GM23248 (cell line): ENCODE results near the gene NOX1. TPM values are rescaled to one million over a fixed set of nuclear protein-coding genes. Genes with fewer than 3 reads are reported as not detected.

Experiments used
- DNase-seq: peaks from one replicate; pipeline ENCODE4 v3.0.0-alpha.2; 2015
- H2AFZ ChIP-seq: fragments of 200-600 bp; sonication (generic); 2 replicates; pipeline ENCODE4 v1.6.1; 2016; ENCODE audit warnings: antibody characterized with exemption
- H3F3A ChIP-seq: fragments of 200-600 bp; sonication (generic); 2 replicates; pipeline ENCODE4 v1.6.1; 2016; ENCODE audit warnings: mild to moderate bottlenecking, antibody characterized with exemption, mixed run types; ENCODE audit not compliant: insufficient read depth
- H3K27ac ChIP-seq: fragments of 200-600 bp; sonication (generic); 2 replicates; pipeline ENCODE4 v1.5.1; 2016; ENCODE audit warnings: mild to moderate bottlenecking
- H3K27me3 ChIP-seq: fragments of 200-600 bp; sonication (generic); replicated peaks from 2 replicates; pipeline ENCODE4 v1.6.1; 2016; ENCODE audit warnings: mild to moderate bottlenecking; ENCODE audit not compliant: insufficient read depth
- H3K36me3 ChIP-seq: fragments of 200-600 bp; sonication (generic); 2 replicates; pipeline ENCODE4 v1.6.1; 2016; ENCODE audit warnings: low read depth, mild to moderate bottlenecking
- H3K4me1 ChIP-seq: fragments of 200-600 bp; sonication (generic); 2 replicates; pipeline ENCODE4 v1.6.1; 2016; ENCODE audit warnings: mild to moderate bottlenecking; ENCODE audit not compliant: insufficient read depth
- H3K4me2 ChIP-seq: fragments of 200-600 bp; sonication (generic); one replicate; pipeline ENCODE4 v1.6.1; 2016; ENCODE audit warnings: mild to moderate bottlenecking; ENCODE audit not compliant: unreplicated experiment
- H3K4me3 ChIP-seq: fragments of 200-600 bp; sonication (generic); 2 replicates; pipeline ENCODE4 v1.5.1; 2016; ENCODE audit warnings: mild to moderate bottlenecking
- H3K79me2 ChIP-seq: fragments of 200-600 bp; sonication (generic); 2 replicates; pipeline ENCODE4 v1.6.1; 2016; ENCODE audit warnings: mild to moderate bottlenecking; ENCODE audit not compliant: insufficient read depth
- H3K9ac ChIP-seq: fragments of 200-600 bp; sonication (generic); 2 replicates; pipeline ENCODE4 v1.6.1; 2016; ENCODE audit warnings: mild to moderate bottlenecking
- H3K9me2 ChIP-seq: fragments of 200-600 bp; sonication (generic); 2 replicates; pipeline ENCODE4 v1.6.1; 2016; ENCODE audit warnings: mixed run types, mild to moderate bottlenecking, moderate library complexity; ENCODE audit not compliant: insufficient read depth
- H3K9me3 ChIP-seq: fragments of 200-600 bp; sonication (generic); one replicate; pipeline ENCODE4 v1.6.1; 2017; ENCODE audit warnings: low read depth
- H4K20me1 ChIP-seq: fragments of 200-600 bp; sonication (generic); 2 replicates; pipeline ENCODE4 v1.6.0; 2016; ENCODE audit not compliant: insufficient read depth
- EZH2 ChIP-seq: fragments of 200-600 bp; sonication (generic); IDR thresholded peaks from 2 replicates; pipeline ENCODE4 v1.6.1; 2018; ENCODE audit warnings: antibody characterized with exemption, mild to moderate bottlenecking; ENCODE audit not compliant: insufficient read depth, poor library complexity, severe bottlenecking
- EZH2phosphoT487 ChIP-seq: fragments of 200-600 bp; sonication (generic); IDR thresholded peaks from 2 replicates; pipeline ENCODE4 v1.6.1; 2018; ENCODE audit warnings: antibody characterized with exemption, moderate library complexity, mild to moderate bottlenecking, low read depth; ENCODE audit not compliant: insufficient read depth
- WGBS, 2 experiments: methylation state at CpG; one replicate each; pipeline ENCODE4 v1.1.6; 2015 to 2017; ENCODE audit warnings: low lambda C conversion rate in 2 of 2, low coverage in 1 of 2; ENCODE audit errors: missing lambda C conversion rate in 2 of 2; 5-methylcytosine and 5-hydroxymethylcytosine counted together
- in situ Hi-C: fragments of 300-500 bp; cut with MboI; formaldehyde crosslinking; loops from 2 replicates; pipeline ENCODE4 v1.15.0; 2020
- polyA plus RNA-seq: library from polyadenylated mRNA; unstranded; fragments of >200 nt; fragmentation: Nextera tagmentation; extraction: Ambion mirVana; gene quantifications from 2 replicates; pipeline ENCODE4 v1.2.1, GENCODE V29; 2016
- total RNA-seq: library from RNA; depleted of rRNA; stranded (reverse); fragments of >200 nt; shearing (Covaris generic); gene quantifications from 2 replicates; pipeline ENCODE4 v1.2.3, GENCODE V29; 2014

The NOX1 gene
- total and polyA plus RNA-seq, 2 experiments from 2014 or later, result 0.16 TPM; not detected in 1

DNA sequence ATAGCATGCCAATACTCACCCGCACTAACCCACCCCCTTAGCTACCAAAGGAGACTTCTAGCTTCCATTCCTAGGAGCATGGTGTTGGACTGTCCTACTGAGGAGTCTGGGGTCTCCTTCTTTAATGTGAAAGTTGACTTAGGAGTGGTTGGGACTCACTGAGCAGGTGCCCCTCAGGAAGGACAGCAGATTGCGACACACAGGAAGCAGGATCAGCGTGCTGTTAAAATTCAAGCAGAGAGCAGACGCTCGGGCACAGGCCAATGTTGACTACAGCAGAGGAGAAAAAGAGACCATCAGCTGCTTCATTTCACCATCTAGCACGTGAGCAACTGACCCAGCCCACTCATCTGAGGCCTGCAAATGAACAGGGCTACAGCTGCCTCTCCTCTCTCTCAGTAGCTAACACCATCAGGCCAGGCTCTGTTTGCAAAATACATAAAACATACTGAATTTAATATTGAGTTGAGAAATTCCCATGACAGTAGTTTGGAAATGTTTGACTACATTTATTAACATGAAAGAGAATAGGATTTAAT, 10.8 kb downstream of the NOX1 start:
- in situ Hi-C loops, result no loop called here
- Histone ChIP-seq H3K9ac (no peak overlapping the region), H3F3A (no peaks in the 10 kb centered on the region), H3K4me3 (no peak overlapping the region), H4K20me1 (no peaks in the 10 kb centered on the region), H2AFZ (no peak overlapping the region), H3K4me1 (no peaks in the 10 kb centered on the region), H3K27ac (no peak overlapping the region), H3K79me2 (no peaks in the 10 kb centered on the region), H3K9me3 (no peaks in the 10 kb centered on the region), H3K36me3 (no peaks in the 10 kb centered on the region), H3K4me2 (no peak overlapping the region), H3K27me3 (no peaks in the 10 kb centered on the region), H3K9me2 (no peaks in the 10 kb centered on the region)
- DNase-seq, result no peak
- WGBS, 2 experiments, result 64 to 80% methylated on average over 5 to 6 of the region's 6 CpGs
- TF ChIP-seq EZH2phosphoT487 (no peak), EZH2 (no peak)

GRCh38 chrX:100852810-100853209, 21.3 kb downstream of the NOX1 start:
- no peak for DNase-seq
- H3K4me2 ChIP-seq, result no peak overlapping the region
- H3K9me3 ChIP-seq, result no peaks in the 10 kb centered on the region
- H3K79me2 ChIP-seq, result no peaks in the 10 kb centered on the region
- no peaks in the 10 kb centered on the region for H3K4me1 ChIP-seq
- no peaks in the 10 kb centered on the region for H3K36me3 ChIP-seq
- H3K27ac ChIP-seq, result no peak overlapping the region
- no peaks in the 10 kb centered on the region for H4K20me1 ChIP-seq
- WGBS, 2 experiments, result 0 to 8% methylated on average over 2 of the region's 2 CpGs
- no peak overlapping the region for H2AFZ ChIP-seq
- no peak overlapping the region for H3K9ac ChIP-seq
- no peaks in the 10 kb centered on the region for H3K9me2 ChIP-seq
- no peaks in the 10 kb centered on the region for H3K27me3 ChIP-seq
- TF ChIP-seq EZH2phosphoT487, result no peak
- TF ChIP-seq EZH2, result no peak
- no peaks in the 10 kb centered on the region for H3F3A ChIP-seq
- no peak overlapping the region for H3K4me3 ChIP-seq
- in situ Hi-C loops, result no loop called here

GRCh38 chrX:100850317-100850716, 23.8 kb downstream of the NOX1 start:
- Histone ChIP-seq H3K36me3 (no peaks in the 10 kb centered on the region), H3K27ac (no peak overlapping the region), H3K27me3 (no peaks in the 10 kb centered on the region), H3K4me2 (no peak overlapping the region), H3K9ac (no peak overlapping the region), H3K4me1 (no peaks in the 10 kb centered on the region), H3K4me3 (no peak overlapping the region), H3K79me2 (no peaks in the 10 kb centered on the region), H3K9me3 (no peaks in the 10 kb centered on the region), H2AFZ (no peak overlapping the region), H4K20me1 (no peaks in the 10 kb centered on the region), H3K9me2 (no peaks in the 10 kb centered on the region), H3F3A (no peaks in the 10 kb centered on the region)
- in situ Hi-C loops, result no loop called here
- WGBS, 2 experiments, result 63 to 70% methylated on average over 4 of the region's 4 CpGs
- no peak for TF ChIP-seq EZH2phosphoT487
- no peak for TF ChIP-seq EZH2
- no peak for DNase-seq

DNA sequence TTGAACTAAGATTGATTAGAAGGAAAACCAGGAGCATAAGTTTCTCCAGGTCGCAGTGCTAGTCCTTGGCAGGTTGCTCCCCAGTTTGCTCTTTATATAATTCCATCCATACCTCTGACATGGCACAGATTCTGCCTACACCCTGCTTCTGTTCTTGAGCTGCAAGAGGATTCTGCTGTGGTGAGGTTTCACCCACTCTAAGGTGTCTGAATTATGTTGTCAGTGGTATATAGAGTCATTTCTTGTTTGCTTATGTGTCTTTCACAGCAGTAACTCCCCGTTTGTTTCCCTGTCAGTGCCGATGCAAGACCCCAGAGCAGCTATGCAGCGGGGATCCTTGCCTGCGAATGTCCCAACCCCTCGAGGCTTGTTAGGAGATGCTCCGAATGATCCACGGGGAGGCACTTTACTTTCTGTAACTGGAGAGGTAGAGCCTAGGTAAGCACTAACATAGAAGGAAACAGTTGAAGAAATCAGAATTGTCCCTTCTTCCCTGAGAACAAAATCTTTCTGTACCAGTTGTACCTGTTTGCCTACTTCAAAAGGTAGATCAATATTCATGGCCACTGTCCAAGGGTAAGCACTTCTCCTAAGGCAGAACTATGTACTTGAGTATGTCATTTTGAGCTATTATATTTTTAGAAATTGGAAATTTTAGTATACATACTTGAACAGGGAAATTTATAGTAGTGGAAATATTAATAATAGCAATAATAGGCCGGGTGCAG, 42.8 kb downstream of the NOX1 start:
- Histone ChIP-seq H3K4me3 (no peak overlapping the region), H3K4me1 (no peaks in the 10 kb centered on the region), H3K27me3 (no peaks in the 10 kb centered on the region), H3K4me2 (no peak overlapping the region), H3K9ac (no peak overlapping the region), H3K9me2 (no peaks in the 10 kb centered on the region), H3K79me2 (no peaks in the 10 kb centered on the region), H3K36me3 (peaks cover 7% of the 10 kb centered on the region; the same call in 1 of the 2 replicates), H2AFZ (no peak overlapping the region), H4K20me1 (no peaks in the 10 kb centered on the region), H3K9me3 (no peaks in the 10 kb centered on the region), H3K27ac (no peak overlapping the region), H3F3A (no peaks in the 10 kb centered on the region)
- no peak for DNase-seq
- in situ Hi-C loops, result no loop called here
- WGBS, 2 experiments, result 90 to 93% methylated on average over 8 of the region's 9 CpGs
- TF ChIP-seq EZH2 (no peak), EZH2phosphoT487 (no peak)
